IPS-NIHi7 (cell line): ENCODE data around the gene SEMA4G.
A peak's percentile ranks its signal among the peaks of the same experiment; 100 is the strongest.
"Not testable (repeated sequence)": the region's sequence is repeated elsewhere in the genome, so short reads cannot be mapped to it uniquely, and the experiment has no call there.

ENCODE experiments used
- DNase-seq: peaks from one replicate; pipeline ENCODE4 v3.0.0; 2012; ENCODE audit warnings: mixed read lengths; ENCODE audit errors: extremely low spot score

Gene SEMA4G

DNA sequence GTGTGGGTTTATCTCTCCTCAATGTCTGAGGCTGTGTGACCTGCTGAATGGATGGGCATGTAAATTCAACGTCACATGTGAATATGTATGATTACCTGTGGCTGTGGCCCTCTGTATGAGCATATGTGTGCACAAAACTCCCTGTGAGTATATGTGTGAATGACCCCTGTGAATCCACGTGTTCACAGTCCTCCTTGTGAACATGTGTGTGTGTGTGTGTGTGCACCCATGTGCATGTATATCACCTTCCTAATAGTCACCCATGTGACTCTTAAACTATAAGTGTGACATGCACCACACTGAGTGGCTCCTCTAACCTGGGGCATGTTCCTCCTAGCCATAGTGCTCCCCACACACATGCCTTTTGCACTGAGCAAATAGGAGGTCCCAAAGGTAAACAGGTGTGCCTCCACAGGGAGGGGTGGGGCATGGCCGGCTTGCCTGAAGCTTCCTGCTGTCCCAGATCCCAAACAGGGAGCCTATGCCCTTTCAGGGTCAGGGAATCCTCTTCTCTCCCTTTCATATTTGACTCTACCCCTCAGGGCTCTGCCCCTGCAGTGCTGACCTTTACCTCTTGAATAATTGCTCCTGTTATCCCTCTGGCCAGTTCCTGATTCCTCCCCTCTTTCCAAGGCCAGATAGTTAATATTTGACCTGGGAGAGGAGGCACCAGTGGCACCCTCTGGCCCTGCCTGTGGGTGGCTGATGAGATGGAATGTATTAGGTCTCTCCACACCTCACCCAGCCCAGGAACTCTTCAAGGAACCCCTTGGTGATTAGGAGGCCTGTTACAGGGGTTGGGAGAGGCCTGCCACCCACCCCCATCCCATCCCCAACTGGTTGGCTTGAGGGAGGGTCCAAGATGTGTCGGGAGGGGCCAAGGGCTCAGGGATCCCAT, 1.9 kb downstream of the SEMA4G start:
- DNase-seq: no peak

- no peak for DNase-seq
Measured at GRCh38 chr10:100972115-100972903, 3.0 kb downstream of the SEMA4G start.

GRCh38 chr10:100972904-100973535, 3.7 kb downstream of the SEMA4G start:
- DNase-seq: no peak

DNA sequence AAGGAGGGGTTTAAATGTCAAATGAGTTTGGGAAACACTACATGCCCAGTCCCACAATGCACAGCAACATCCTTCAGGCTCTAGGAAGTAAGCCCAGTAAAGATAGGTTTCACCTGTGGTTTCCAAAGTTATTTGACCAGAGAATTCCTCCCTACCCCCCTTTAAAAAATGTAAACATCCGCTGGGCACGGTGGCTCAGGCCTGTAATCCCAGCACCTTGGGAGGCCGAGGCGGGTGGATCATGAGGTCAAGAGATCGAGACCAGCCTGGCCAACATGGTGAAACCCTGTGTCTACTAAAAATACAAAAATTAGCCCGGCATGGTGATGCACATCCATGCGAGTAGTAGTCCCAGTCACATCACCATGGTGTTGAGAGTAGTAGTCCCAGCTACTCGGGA, 6.1 kb downstream of the SEMA4G start:
- DNase-seq: not testable (repeated sequence)

DNA sequence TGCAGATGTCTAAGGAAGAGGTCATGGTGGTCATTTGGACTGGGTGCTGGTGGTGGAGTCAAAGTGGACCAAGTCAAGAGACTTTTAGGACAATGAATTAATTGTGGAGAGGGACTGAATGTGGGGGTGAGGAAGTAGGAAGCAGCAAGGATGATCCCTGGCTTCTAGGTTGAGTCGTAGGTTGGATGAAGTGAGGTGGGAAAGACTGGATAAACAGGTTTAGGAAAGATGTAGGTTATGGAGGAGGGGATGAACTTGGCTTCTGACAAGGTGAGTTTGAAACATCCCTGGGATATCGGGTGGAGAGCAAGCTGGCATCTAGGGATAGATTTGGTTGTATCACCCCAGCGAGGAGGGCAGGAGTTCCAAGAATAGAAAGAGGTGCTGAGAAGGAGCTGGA, 7.6 kb downstream of the SEMA4G start:
- no peak for DNase-seq

DNA sequence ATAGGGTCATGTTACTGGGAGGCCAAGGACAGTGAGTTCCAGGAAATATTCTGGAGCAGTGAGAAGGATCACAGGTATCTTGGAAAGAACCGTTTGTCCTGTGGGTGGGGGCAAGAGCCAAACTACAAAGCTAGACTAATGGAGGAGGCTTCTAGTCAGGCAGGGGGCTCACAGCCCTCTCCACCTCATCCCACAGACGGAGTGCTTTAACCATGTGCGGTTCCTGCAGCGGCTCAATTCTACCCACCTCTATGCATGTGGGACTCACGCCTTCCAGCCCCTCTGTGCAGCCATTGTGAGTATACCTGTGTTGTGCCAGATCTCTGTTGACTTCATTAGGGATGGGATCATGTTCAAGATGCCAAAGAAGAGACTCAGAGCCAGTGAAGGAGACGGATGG, 8.1 kb downstream of the SEMA4G start:
- DNase-seq: no peak

DNA sequence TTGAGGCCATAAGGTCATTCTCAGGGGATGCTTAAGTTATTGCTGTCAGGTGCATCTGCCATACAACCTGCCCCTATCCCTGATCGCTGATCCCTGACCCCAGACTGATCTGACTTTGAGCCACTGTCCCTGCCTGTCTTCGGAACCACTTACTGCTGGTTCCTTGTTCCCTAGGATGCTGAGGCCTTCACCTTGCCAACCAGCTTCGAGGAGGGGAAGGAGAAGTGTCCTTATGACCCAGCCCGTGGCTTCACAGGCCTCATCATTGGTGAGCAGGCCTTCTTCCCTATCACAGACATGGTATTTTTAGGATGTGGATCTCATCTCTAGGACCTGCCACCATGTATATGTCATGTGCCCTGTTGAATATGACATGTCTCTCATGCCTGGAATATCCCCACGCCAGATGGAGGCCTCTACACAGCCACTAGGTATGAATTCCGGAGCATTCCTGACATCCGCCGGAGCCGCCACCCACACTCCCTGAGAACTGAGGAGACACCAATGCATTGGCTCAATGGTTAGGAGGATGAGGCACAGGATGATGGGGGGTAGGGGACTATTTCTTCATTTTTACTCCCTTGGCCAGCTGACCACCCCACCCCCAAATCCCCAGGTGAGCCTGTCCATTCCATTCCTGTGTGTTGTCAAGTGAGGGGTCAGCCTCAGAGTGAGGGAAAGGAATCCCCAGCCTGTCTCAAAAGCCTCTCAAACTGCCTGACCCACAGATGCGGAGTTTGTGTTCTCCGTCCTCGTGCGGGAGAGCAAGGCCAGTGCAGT, 9.0 kb downstream of the SEMA4G start:
- DNase-seq: no peak

DNA sequence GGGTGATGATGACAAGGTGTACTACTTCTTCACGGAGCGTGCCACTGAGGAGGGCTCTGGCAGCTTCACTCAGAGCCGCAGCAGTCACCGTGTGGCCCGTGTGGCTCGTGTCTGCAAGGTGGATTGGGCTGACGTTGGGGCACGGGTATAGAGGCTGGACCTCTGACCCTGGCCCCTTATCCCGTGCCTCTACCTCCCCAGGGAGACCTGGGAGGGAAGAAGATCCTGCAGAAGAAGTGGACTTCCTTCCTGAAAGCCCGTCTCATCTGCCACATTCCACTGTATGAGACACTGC, 9.5 kb downstream of the SEMA4G start:
- no peak for DNase-seq

DNA sequence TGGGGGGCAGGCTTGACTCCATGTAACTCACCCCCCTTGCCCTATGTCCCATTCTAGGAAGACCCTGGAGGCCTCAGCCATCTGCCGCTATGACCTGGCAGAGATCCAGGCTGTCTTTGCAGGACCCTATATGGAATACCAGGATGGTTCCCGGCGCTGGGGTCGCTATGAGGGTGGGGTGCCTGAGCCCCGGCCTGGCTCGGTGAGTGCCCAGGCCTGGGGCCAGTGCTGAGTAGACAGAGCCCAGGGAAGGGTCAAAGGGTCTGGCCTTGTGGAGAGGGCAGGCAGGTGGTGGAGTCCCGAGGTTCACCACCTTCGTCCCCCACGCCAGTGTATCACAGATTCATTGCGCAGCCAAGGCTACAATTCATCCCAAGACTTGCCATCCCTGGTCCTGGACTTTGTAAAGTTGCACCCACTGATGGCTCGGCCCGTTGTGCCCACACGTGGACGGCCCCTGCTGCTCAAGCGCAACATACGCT, 10.5 kb downstream of the SEMA4G start:
- DNase-seq: no peak

DNA sequence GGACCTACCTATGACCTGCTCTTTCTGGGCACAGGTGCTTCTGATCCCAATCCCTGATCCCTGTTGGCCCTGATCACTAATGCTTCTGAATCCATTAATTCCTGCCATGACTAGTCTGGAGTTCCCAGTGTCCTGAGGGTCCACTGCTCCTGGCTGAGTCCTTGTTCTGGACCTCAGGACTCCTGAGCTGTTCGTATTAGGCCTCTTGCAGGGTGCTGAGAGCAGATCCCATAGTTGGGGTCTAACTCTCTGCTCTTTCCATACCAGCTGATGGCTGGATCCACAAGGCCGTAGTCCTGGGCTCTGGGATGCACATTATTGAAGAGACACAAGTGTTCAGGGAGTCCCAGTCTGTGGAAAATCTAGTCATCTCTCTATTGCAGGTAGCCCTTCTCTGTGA, 11.0 kb downstream of the SEMA4G start:
- no peak for DNase-seq

DNA sequence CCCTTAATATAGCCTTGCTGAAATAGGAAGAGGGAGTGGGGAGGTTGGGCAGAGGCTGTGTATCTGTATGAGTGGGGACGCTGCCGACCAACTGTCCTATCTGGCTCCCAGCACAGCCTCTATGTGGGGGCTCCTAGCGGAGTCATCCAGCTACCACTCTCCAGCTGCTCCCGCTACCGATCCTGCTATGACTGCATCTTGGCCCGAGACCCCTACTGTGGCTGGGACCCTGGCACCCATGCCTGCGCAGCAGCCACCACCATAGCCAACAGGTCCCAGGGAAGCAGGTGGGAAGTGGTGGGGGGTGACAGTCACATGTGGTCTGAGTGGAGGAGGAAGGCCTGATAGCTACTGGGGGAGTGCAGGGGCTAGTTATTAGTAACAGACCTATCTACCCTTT, 11.4 kb downstream of the SEMA4G start:
- DNase-seq: no peak

- no peak for DNase-seq
Measured at GRCh38 chr10:100981178-100981772, 12.0 kb downstream of the SEMA4G start.

DNA sequence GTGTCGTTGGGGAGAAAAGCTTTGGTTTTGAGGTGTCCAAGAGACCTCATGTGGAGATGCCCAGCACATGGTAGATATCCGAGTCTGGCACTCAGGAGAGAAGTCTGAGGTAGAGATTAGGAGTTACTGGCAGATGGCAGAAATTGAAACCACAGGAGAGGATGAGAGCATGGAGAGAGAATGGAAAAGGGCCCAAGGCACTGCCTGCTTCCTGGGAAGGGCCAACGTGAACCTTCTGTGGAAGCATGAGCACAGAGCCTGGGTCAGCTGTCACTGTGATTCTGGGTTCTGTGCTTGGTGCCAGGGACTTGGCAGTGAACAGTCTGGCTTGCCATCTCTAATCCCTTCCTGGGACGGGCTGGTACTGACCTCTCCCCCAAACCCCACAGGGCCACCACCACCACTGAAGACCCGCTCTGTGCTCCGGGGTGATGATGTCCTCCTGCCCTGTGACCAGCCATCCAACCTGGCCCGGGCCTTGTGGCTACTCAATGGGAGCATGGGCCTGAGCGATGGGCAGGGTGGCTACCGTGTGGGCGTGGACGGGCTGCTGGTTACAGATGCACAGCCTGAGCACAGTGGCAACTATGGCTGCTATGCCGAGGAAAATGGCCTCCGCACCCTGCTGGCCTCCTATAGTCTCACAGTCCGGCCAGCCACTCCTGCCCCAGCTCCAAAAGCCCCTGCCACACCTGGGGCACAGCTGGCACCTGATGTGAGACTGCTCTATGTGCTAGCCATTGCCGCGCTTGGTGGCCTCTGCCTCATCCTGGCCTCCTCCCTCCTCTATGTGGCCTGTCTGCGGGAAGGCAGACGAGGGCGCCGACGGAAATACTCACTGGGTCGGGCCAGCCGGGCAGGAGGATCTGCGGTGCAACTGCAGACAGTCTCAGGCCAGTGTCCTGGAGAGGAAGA, 13.9 kb downstream of the SEMA4G start:
- DNase-seq: no peak

- no peak for DNase-seq
Measured at GRCh38 chr10:100983868-100984671, 14.8 kb downstream of the SEMA4G start.

- DNase-seq: no peak
Measured at GRCh38 chr10:100984672-100985177, 15.4 kb downstream of the SEMA4G start.

GRCh38 chr10:100985336-100985735, 16.0 kb downstream of the SEMA4G start:
- no peak for DNase-seq

- DNase-seq: no peak
Measured at GRCh38 chr10:100986623-100986951, 17.3 kb downstream of the SEMA4G start.

DNA sequence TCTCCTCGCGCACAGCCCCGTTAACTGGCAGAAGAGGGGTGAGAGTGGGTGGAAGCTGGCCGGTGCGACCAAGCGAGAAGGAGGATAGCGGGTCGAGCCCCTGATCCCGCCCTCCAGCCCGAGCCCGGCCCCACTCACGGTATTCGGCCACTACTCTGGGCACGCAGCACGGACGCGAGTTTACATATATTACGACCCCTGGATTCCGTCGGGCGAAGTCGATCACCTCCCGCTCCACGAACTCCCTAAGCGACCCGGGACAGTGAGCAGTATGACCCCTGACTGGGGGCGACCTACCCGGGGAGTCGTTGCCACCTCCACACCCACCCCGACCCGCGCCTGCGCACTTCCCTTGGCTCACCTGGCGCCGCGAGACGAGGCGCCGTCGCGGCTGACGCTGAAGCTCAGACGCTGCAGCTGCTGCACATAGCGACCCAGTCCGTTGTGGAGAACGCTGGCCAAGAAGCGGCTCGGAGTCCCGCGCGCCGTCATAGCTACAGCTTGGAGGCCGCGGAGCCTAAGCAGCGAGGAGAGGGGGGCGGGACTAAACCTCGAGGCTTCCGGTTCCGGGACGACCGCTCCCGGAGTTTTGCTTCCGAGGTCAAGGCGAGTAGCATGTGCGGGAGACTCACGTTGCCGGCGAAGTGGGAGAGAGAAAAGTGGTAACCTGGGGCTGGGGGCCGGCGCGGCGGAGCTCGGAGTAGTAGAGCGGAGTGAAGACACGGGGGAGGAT, 17.8 kb downstream of the SEMA4G start, which contains the start of the genes MRPL43 and TWNK:
MRPL43 (minus strand) TSS at position 546 of the 733 bp plus-strand sequence; CDS start at position 492, 54 bp downstream.
TWNK (plus strand) TSS at position 592 of the 733 bp plus-strand sequence. CDS start 668 bp downstream, outside the sequence.
- peak; percentile 88 for DNase-seq
